Central memory CD4-positive, alpha-beta T cell (primary cell): ENCODE measurements around the gene SESN2.

Experiments used
- DNase-seq: peaks from one replicate; pipeline ENCODE4 v3.0.0; 2022

The SESN2 gene

GRCh38 chr1:28249866-28250295 is 9.4 kb upstream of the SESN2 start:
- DNase-seq, result no peak

GRCh38 chr1:28256197-28256827 is 3.0 kb upstream of the SESN2 start:
- peak; percentile 68 for DNase-seq

- no peak for DNase-seq
These were observed 1.6 kb upstream of the SESN2 start for GRCh38 chr1:28257736-28258135.

DNA sequence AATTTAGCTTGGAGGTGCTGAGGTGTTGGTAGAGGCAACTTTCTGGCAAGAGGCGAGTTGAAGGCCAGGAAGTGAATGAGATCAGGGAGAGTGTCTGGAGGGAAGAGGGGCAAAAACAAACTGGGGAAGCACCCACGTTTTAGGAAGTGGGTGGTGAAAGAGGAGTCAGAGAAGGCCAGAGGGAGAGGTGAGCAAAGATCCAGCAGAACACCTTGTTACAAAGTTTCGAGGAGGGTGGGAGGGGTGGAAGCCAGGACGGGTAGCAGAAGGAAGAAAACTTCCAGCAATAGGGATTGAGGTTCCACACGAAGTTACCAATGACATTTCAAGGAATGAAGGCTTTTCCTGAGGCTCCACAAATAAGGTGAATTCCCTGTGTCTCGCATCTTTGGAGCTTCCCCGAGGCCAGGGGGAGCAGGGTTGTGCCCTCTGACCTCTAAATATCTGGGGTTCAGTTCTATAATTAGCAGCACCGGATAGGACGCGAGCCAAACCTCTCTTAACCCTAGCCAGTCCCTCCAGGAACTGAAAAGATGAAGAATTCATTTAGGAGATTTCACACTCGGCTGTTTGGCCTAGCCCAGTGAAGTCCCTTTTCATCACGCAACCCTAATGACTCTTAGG is 578 bp upstream of the SESN2 start:
- DNase-seq, result no peak

GRCh38 chr1:28259934-28260802 is 850 bp downstream of the SESN2 start:
- DNase-seq, result no peak

DNA sequence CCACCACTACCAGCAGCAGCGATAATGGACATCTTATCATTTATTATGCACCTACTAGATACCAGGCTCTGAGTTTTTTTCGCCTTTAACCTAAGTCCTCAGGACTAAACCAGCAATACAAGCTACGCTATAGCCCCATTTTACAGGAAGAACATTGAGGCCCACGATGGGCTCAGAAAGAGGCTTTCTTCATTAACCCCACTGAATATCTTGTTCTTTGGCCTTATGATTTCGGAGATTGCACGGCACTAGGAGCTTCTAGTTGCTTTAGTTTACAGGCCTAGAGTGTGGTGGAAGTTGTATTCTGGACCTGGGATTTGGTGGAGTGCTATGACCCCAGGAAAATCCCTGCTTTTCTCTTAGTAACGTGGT is 1.5 kb downstream of the SESN2 start:
- no peak for DNase-seq

DNA sequence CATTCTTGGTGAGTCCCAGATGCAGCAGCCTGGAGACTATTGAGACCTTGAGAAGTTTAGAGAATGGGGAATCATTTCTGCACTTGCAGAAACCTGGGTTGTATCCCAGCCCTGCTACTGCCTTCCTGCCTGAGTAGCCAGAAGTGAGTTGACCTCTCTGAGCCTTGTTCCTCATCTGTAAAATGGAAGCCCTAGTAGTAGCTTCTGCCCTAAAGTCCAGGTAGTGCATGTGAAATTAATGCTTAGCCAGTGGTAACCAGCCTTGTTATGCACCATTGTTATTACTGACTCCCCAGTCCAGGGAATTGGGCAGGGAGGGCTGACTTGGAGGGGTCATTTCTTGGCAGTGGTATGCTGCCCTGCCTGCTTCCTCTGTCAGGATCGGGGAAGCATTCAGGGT is 5.6 kb downstream of the SESN2 start:
- no peak for DNase-seq

GRCh38 chr1:28265577-28265976 is 6.3 kb downstream of the SESN2 start:
- no peak for DNase-seq

DNA sequence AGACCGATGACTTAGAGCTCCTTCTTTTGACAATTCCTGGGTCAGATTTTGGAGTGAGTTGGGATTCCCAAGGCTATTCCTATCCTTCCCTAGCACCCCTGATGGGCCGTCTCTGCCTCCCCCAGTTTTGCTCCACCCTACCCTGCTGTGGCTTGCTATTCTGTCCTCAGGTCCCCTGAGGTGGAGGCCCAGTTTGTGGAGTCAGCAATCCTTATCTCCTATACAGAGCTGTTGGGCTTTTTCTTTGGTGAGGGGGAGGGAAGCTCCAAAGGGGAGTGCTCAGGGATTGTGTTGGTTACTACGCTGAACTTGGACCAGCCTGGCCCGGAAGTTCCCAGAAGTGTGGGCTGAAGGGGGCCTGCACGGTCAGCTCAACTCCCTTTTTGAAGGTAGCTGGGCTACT is 7.6 kb downstream of the SESN2 start:
- DNase-seq, result no peak

DNA sequence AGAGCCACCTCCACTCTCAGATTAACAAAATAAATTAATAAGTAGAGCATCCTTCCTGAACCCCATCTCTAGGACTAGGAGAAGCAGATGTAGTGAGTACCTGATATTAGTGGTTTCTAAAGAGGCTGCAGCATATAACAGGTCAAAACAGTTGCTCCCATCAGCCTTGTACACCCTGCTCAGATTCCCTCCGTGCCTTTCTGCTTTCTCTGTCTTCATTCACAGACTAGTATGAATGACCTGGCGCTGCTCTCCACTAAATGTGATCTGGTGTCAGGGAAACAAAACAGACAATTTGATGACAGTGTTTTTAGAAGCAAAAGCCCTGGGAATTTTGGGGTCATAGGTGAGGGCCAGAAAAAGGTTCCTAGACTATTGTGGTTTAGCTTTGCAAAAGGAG is 8.3 kb downstream of the SESN2 start:
- DNase-seq, result no peak

DNA sequence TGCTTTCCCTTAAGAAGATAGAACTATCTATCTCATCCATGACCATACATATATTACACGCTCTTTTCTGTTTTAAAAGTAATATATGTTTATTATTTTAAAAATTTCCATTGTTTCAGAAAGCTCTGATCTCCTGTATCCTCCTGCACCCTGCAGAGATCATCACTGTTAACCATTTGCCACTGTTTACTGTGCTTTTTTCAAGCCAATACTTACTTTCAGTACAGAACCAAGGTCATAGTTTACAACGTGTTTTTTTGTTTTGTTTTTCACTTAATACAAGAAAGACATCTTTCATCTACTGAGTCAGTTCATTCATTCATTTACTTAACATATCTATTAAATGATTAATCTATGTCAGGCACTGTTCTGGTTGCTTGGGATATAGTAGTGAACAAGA is 10.2 kb downstream of the SESN2 start:
- DNase-seq, result no peak

GRCh38 chr1:28272215-28272852 is 13.0 kb downstream of the SESN2 start:
- no peak for DNase-seq

DNA sequence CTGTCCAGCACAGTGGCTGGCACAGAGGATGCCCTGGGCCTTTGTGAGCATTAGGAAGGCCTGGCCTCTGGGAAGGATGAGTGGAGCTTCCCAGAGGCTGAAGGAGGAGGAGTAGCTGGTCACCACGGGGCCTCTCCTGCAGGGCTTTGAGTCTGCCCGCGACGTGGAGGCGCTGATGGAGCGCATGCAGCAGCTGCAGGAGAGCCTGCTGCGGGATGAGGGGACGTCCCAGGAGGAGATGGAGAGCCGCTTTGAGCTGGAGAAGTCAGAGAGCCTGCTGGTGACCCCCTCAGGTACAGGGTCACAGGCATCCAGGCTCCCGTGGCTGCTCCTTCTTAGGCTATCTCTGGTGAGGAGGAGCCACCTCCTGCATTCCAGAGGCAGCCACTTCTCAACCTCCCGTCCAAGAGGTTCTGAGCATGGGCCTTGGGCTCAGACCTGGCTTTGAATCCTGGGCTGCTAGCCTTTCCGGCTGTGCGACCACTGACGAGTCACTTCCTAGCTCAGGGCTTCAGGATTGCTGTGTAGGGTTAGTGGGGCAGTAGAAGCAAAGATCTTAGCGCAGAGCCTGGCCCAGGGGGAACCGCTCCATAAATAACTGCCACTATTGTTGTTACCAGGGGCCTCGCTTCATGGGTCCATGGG is 14.0 kb downstream of the SESN2 start:
- no peak for DNase-seq

DNA sequence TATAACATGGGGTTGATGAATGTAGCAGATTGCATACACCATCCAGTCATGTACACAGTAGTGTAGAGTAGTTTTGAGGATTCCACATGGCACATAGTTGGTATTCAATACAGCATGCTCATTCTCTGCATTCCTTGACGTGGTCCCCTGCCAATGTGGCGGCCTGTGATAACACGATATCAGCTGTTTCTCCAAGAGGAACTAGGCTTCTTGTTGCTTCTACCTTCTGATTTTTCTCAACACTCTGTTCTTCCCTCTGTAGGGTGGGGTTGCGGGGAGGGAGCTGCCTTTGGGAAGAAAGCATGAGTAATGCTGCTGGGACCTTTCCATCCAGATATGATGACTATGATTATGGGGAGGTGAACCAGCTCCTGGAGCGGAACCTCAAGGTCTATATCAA is 19.4 kb downstream of the SESN2 start:
- DNase-seq, result no peak

DNA sequence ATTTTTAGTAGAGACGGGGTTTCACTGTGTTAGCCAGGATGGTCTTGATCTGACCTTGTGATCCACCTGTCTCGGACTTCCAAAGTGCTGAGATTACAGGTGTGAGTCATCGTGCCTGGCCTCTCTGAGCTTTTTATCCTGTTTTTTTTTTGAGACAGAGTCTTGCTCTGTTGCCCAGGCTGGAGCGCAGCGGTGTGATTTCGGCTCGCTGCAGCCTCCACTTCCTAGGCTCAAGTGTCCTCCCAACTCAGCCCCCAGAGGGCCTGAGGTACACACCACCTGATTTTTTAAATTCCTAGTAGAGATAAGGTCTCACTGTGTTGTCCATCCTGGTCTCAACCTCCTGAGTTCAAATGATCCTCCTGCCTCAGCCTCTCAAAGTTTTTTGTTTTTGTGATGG is 20.4 kb downstream of the SESN2 start:
- DNase-seq, result no peak

- peak; percentile 35 for DNase-seq
These were observed 21.2 kb downstream of the SESN2 start for GRCh38 chr1:28280501-28280900.

DNA sequence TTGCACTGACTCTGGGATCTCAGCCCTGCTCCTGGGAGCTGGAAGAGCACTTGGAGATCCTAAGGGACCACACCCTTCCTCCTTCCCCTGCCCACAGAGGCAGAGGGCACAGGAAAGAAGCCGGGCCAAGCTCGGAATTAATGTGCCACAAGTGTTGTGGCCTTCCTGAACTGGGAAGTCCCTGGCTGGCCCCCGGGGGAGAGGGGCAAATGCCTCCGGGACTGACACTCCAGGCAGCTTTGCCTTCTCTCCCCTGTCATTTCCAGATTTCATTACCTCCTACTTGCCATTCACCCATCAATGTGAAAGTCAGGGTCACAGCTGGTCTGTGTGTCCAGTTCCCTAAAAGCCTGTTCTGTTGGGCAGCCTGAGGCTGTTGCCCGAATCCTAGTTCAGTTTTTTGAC is 21.7 kb downstream of the SESN2 start:
- DNase-seq, result no peak

DNA sequence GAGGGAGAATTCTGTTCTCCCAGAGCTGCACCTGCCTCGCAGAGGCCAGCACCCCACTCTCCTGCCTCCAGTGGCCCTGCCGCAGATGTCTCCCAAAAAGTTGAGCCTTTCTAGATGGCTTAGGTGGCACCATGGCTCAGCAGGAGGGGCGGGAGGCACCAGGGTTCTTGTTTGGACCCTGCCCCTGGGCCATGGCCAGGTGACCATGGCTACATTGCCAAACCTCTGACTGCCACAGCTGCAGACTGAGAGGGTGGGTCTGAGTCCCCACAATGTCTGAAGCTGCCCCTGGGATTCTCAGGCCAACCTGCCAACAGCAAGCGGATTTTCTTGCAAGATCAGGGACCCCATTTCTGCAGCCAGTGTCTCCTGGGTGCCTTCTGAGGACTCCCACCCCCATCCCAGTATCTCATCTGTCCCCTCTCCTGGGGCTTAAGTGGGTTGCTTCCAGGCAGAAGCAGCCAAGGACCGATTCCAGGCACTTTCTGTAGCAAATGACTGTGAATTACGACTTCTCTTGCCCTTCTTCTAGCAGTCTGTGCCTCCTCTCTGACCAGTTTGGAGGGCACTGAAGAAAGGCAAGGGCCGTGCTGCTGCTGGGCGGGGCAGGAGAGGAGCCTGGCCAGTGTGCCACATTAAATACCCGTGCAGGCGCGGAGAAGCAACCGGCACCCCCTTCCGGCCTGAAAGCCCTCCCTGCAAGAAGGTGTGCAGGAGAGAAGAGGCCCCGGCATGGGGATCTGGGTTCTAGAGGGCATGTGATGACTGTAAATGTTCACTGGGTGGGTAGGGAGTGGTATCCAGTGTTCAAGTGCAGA is 22.5 kb downstream of the SESN2 start:
- no peak for DNase-seq

DNA sequence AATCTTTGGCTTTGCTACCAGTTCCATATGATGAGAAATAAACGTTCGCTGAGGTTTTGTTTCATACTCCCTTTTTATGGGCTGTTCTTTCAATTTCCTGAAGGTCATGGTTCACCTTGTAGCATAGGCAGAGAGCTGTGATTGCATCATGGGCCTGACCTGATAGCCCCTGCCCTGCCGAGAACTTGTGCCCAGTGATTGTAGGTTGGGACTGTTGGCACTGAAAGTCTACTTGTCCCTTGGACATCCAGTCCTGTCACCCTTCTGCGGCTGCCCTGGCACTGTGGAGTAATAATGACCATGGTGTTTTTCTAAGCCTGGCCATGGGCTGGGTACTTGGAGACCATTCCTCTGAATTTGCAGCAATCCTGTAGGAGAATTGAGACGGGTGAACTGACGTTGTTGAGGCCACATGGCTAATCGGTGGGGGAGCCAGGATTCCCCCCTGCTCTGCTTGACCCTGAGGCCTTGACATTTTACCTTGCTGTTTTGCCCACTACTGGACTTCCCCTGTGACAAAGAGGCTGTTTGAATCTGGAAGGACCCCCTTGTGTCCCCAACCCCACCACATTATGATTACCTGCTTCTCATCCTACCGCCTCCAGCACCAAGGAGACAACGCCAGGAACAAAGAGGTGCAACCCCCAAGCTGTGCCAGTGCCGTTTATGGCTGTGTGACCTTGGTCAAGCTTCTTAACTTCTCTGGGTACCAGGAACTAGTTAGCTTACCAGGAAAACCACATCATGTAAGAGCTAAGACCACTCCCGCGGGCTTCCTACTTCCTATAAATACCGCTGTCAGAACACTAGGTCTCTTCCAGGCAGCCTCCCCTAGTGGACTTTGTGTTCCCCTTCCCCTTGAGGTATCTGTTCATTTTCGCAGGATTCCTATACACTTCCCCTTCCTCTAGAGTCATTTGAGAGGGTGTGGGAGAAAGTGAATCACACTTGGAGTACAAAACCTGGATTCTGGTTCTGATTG is 23.4 kb downstream of the SESN2 start:
- DNase-seq, result no peak

DNA sequence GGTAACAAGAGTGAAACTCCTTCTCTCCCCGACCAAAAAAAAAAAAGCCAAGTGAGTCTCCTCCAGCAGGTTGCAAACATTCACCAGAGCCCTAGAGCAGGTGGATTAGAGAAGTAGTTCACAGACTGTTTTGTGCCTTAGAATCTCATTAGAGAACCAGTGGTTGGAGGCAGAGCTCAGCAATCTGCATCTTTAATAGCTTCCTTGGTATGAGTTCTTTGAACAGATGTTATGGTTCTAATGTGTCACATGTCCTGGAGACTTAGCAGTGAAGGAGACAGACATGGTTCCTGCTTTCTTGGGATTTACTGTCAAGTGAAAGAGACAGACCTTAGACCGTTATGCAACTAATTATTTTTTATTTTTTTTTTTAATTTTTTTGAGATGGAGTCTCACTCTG is 26.8 kb downstream of the SESN2 start:
- DNase-seq, result no peak

- no peak for DNase-seq
These were observed 29.2 kb downstream of the SESN2 start for GRCh38 chr1:28288487-28288886.
